Measurements from ENCODE around the gene CCBE1. TPM values are rescaled to one million over a fixed set of nuclear protein-coding genes. Genes with fewer than 3 reads are reported as not detected.

Gene CCBE1
- total and polyA plus RNA-seq, 12 donors, result 4.8 to 56.8 (median 26.4) TPM

DNA sequence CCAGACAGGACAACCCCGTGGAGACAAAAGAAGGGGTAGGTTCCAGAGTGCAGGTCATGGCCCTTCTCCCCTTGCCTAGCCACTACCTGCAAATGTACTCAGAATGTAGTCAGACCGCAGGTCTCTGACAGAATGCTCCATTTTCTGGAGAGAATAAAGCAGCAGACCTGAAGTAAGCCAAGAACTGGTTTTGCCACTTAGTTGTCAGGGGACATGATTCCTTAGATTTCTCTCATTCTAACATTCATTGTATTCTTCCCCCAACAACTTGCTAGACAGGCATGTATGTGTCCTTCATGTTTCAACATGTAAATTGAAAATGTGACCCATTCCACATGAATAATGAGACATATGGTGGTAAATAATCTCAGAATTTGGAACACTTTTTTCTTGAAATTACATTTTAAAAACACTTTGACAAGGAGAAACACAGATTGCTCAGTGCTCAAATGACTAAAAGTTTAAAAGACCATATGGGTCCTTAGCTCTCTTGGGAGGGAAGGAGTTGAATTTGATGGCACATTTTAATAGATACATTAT, 142.4 kb downstream of the CCBE1 start:
- H3K36me3 ChIP-seq (replicated peaks in 1 of 2), result no peaks in the 10 kb centered on the region
- DNase-seq, result no peak
- intact Hi-C loops (cut with DNase I), result no loop called here
- TF ChIP-seq POLR2A (IDR thresholded peaks at IDR 0.05) (no peak), CTCF (IDR thresholded peaks at IDR 0.05) (no peak)
- WGBS, 4 donors, result 92 to 100% (median 96%) methylated on average over 2 of the region's 2 CpGs
- H3K27ac ChIP-seq, result no peak overlapping the region
- no peaks in the 10 kb centered on the region for H3K27me3 ChIP-seq
- H3K9me3 ChIP-seq (replicated peaks in 1 of 3), result no peaks in the 10 kb centered on the region
- H3K4me1 ChIP-seq (replicated peaks in 1 of 2), result peaks cover 13 to 21% of the 10 kb centered on the region in 2 donors
- H3K4me3 ChIP-seq, result no peak overlapping the region

- Histone ChIP-seq H3K27me3 (no peaks in the 10 kb centered on the region), H3K4me3 (no peak overlapping the region), H3K36me3 (replicated peaks in 1 of 2) (no peaks in the 10 kb centered on the region), H3K9me3 (replicated peaks in 1 of 3) (no peaks in the 10 kb centered on the region), H3K4me1 (replicated peaks in 1 of 2) (peaks cover 13 to 25% of the 10 kb centered on the region in 2 donors), H3K27ac (no peak overlapping the region)
- no peak for DNase-seq
- intact Hi-C loops (cut with DNase I), result no loop called here
- no peak for TF ChIP-seq POLR2A (IDR thresholded peaks at IDR 0.05)
- TF ChIP-seq CTCF (IDR thresholded peaks at IDR 0.05), result no peak
- WGBS, 4 donors, result 82 to 89% (median 89%) methylated on average over 5 of the region's 5 CpGs
Measured at GRCh38 chr18:59553273-59553870, 143.9 kb downstream of the CCBE1 start.

GRCh38 chr18:59551902-59552635, 145.2 kb downstream of the CCBE1 start:
- no peak for DNase-seq
- Histone ChIP-seq H3K36me3 (replicated peaks in 1 of 2) (no peaks in the 10 kb centered on the region), H3K4me1 (replicated peaks in 1 of 2) (peaks cover 21 to 30% of the 10 kb centered on the region in 2 donors), H3K27ac (no peak overlapping the region), H3K9me3 (replicated peaks in 1 of 3) (no peaks in the 10 kb centered on the region), H3K4me3 (no peak overlapping the region), H3K27me3 (no peaks in the 10 kb centered on the region)
- no peak for TF ChIP-seq POLR2A (IDR thresholded peaks at IDR 0.05)
- TF ChIP-seq CTCF (IDR thresholded peaks at IDR 0.05), result no peak
- WGBS, 4 donors, result 86 to 89% (median 88%) methylated on average over 9 to 10 of the region's 10 CpGs
- intact Hi-C loops (cut with DNase I), result no loop called here

DNA sequence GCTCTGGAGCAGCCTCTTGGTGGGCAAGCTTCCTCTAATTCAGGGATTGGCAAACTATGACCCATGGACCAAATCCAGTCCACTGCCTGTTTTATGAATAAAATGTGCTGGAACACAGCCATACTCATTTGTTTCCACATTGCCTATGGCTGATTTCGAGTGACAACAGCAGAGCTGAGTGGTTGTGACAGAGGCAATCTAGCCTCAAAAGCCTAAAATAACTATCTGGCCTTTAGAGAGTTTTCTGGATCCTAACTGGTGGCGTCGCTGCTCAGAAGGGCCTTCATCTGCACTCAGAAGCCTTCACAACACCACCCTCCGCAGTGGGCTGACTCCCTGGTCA, 147.1 kb downstream of the CCBE1 start:
- no peak for TF ChIP-seq POLR2A (IDR thresholded peaks at IDR 0.05)
- TF ChIP-seq CTCF (IDR thresholded peaks at IDR 0.05), result no peak
- H3K27ac ChIP-seq, result peak overlapping the region in 2 of 5 donors; percentile 22 to 57

More for the DNA sequence above, 147.1 kb downstream of the CCBE1 start:
- Histone ChIP-seq H3K27me3 (no peaks in the 10 kb centered on the region), H3K9me3 (replicated peaks in 1 of 3) (no peaks in the 10 kb centered on the region), H3K4me1 (replicated peaks in 1 of 2) (peaks cover 14 to 17% of the 10 kb centered on the region in 2 donors), H3K36me3 (replicated peaks in 1 of 2) (no peaks in the 10 kb centered on the region), H3K4me3 (no peak overlapping the region)
- 53 to 70% (median 63%) methylated on average over 4 of the region's 4 CpGs for WGBS, 4 donors
- DNase-seq, result peak in 2 of 7 donors; percentile 34 to 37
- intact Hi-C loops (cut with DNase I), result no loop called here

Data from adrenal gland (tissue), 12 donors.